HL-60 (cell line): ENCODE data around the gene SRF.

ENCODE experiments used
- CTCF ChIP-seq: IDR thresholded peaks from one replicate; pipeline ENCODE4 v1.5.1; 2011; ENCODE audit warnings: low read length, control low read depth, inconsistent platforms; ENCODE audit not compliant: insufficient read depth
- GABPA ChIP-seq: IDR thresholded peaks from 2 replicates; pipeline ENCODE4 v1.6.1; 2012; ENCODE audit warnings: low read depth
- POLR2AphosphoS5 ChIP-seq: IDR thresholded peaks from 2 replicates; pipeline ENCODE4 v1.6.1; 2012; ENCODE audit warnings: low read depth
- SPI1 ChIP-seq: IDR thresholded peaks from 2 replicates; pipeline ENCODE4 v1.6.1; 2012; ENCODE audit warnings: low read depth, mild to moderate bottlenecking, borderline replicate concordance

- TF ChIP-seq CTCF (no peak), SPI1 (no peak), POLR2AphosphoS5 (no peak), GABPA (no peak)
Measured at GRCh38 chr6:43186706-43187105, 15.6 kb downstream of the SRF start.
